Inferior parietal cortex (tissue), 1 donor: ENCODE data around the gene TACC2.

Experiments used
- DNase-seq: peaks from one replicate; pipeline ENCODE4 v3.0.0-alpha.2; 2016; ENCODE audit errors: extremely low spot score

Gene TACC2

DNA sequence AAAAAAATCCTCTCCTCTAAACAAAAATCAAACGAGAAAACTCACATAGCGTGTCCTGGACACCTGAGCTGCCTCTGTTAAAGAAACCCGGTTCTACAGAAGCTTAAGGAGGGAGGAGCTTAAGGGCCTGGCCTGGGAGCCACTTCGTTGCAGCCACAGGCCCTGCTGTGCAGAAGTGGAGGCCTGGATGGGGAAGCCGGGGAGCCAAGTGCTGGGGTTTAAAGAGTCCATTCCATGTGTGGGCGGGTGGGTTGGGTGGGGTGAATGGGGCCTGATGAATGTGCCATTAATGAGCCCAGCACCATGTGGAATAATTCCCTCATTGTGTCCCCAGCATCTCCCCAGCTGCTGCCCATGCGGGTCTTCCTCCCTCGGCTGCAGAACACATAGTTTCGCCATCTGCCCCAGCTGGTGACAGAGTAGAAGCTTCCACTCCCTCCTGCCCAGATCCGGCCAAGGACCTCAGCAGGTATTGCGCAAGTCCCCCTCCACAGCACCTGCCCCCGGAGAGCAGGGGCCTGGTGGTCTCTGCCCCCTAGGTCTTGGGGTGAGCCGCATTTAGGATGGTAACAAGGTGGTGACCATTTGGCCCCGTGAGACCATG is 154.4 kb downstream of the TACC2 start:
- DNase-seq, result peak; percentile 43

DNA sequence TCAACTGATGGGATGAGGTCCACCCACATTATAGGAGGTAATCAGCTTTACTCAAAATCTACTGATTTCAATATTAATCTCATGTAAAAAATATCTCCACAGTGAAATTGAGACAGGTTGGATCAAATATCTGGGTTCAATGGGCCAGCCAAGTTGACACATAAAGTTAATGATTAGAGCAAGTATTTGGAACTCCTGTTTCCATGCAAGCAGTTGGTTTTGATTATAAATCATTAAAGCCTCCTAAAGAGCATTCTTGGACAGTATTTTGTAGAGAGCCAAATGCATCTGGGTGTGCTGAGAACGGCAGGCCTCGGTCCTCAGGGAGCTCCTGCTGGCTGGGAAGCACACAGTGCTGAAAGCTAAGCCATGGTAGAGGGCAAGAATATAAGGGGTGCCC is 155.2 kb downstream of the TACC2 start:
- DNase-seq, result no peak

DNA sequence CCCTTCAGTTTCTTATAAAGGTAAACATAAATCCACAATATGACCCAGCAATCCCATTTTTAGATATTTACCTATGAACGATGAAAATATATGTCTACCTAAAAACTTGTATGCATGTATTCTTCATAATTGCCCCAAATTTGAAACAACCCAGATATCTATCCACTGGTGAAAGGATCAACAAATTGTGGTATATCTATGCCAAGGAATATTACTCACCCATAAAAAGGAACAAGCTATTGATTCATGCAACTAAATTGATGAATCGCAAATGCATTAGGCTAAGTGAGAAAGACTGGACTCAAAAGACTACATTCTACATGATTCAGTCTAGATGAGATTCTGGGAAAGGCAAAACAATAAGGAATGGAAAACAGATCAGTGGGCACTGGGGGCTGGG is 156.2 kb downstream of the TACC2 start:
- no peak for DNase-seq

DNA sequence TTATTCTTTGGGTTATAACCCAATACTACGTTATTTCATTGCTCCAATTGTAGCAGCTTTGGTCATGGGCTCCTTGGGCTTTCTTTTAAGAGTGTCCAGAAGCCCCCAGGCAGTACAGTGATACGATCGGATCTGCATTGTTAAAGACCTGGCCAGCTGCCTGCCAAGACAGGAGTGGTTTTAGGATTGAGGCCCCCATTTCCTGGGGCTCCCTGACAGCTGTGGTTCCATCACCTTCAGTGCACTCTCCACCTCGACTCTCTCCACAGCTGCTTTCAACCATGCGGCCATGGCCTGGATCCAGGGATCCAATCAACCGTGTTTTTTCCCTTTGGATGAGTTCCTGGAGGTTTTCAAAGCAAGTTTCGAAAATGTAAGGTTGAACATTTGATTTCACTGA is 158.7 kb downstream of the TACC2 start:
- DNase-seq, result no peak

DNA sequence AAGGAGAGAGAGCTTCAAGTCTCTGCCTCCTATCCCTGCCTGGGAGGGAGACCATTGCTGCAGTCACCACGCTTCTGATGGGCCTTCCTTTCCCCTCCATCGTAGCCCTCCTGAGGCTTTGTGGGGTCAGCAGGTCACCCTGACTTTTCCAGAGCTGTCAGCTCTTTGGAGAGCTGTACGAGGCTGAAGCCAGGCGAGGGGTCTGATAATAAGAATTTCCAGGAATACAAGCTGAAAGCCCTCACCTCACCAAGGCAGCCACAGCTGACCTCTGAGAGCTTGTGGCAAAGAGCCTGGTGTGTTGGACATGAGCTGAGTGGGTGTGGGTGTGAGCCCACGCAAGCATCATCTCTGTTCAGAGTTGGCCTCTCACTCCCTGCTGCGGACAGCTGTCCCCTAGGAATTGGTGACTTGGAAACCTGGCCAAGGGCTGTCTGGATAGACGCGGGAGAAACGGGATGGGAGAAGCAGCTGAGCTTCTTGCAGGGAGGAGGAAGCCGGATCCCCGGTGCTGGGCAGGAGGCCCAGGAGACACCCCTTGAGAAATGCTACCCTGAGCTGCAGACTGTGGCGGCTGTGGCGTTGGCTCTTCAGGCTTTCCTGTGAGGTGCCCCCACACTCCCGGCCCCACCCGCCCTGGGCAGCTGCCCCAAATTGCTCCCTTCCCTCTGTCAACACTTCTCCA is 160.1 kb downstream of the TACC2 start:
- no peak for DNase-seq

DNA sequence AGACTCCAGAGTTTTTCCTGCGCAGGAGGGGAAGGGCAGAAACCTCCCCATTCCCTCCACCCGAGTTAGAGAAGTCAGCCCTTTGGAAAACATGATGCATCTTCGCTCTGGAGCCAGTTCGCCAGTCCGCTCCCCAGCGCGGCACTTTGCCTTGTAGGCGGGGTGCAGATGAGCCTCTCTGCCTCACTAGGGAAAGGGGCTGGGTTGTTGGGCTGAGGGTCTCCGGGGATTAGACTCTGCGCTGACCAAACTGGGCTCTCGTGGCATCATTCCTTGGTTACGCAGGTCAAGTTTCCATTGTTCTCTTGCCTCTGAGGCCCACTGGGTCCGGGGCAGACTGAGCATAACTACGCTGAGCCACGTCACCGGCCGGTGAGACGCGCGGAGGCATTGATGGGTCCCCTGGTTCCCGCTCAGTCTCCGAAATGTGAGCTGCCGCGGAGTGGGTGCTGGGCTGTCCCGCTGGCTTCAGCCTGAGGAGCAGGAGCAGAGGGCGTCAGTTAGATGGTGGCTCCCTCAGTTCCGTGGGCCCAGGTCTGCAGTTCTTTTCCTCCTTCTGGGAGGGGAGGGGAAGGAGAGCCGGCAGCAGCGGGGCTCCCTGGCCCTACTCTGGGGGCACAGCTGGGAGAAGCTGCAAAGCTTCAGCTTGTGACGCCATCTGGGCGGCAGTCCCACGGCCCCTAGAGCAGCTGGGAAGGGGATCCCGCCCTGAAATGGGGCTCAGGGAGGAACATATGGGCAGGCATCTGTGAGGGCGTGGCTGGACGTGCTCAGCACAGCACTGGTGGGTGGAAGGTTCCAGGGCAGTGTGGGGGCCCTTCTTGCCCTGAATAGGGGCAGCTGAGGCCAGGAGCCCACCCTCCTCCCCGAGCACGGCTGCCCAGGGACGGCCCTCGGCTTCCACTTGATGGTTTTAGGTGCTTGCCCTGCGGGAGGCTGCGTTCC is 160.9 kb downstream of the TACC2 start:
- DNase-seq, result no peak

DNA sequence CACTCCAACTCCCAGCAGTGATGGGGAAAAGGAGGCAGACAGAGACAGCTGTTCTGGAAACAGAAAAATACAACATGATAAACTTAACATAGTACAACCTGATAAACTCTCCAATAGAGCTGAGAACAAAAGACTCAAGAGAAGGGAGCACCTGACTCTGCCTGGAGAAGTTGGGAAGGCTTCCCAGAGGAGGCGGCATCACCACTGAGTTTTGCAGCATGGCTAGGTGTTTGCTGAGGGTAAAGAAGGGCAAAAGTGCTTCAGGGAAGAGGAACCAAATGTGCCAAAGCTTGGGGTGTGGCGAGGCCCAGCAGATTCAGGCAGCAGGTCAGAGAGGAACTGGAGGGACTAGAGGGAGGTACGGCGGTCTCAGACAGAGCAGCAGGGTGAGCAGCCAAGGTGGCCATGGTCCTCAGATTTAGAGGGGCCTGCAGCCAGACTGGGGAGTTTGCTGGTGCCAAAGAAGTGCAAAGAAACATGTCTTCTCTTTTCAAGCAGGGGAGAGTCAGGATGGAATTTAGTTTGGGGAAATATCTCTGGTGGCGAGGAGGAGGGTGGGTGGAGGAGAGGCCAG is 162.2 kb downstream of the TACC2 start:
- DNase-seq, result no peak

DNA sequence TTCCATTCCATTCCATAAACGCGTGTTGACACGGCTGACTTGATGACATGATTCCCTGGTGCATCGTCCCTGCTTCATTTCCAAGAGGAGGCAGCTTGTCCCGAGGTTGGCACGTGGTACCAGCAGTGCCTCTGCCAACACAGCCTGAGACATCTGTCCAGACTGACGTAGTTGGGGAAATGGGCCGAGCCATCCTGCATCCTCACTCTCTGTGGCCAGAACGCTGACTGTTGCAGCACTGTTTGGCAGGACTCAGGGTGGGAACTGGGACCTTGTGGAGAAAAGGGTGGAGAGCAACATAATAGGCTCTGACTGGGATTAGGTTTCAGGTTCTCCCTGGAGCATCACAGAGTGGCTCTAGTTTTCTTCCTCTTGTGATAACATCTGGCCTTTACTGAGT is 163.6 kb downstream of the TACC2 start:
- peak; percentile 91 for DNase-seq

DNA sequence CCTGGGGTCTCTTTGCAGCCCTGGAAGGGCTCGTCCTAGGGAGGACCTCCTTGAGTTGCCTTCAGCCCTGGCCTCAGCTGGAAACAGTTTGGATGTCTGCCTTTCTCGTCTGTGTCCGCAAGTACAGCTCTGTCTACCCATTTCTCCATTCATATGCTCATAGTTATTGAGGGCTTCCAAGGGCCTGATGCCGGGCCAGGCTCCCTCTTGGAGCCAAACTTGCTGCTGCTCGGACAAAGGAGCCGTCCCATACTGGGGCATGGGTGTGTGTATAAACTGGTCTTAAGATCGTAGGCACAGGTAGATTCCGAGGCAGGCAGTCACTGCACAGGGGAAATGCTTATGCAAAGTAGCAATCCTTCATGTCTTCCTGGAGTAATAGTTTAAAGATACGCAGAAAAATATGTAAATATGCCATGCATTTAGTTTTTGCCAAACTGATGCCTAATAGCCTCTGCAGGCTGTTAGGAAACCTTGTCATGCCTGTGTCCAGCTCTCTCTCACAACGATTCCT is 165.1 kb downstream of the TACC2 start:
- DNase-seq, result no peak

DNA sequence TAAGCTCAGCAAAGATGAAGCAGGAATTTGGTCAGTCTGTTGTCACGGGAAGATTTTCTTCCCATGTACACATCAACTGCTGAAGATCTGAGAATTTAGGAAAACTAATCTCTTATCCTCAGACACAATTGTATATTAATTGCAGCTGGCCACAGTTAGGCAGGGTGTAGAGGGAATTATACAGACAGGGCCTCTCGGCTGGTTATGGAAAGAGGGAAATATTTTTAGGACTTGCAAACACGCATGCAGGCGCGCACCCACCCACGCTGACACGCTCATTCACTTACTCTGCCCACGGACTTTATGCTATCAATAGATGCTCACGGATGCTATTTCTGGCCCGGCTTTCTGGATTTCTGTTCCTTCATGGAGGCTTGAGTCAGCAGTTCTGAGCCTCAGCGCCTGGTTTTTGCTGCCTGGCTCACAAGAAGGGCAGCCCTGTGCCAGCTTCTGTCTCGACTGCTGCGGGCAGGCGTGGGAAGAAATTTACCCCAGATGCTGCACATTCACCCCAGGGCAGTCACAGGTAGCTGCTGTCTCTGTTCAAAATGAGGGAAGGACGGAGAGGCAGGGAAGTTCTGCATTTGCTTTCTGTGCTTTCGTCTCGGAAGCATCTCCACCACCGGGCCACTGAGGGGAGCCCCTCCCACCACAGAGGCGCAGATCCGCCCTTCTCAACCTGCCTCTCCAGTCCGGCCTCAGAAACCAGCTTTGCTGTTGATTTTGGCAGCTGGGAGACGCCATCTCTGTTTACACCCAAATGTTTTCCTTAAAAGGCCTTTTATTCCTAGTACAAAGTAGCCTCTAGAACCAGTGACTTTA is 165.8 kb downstream of the TACC2 start:
- peak; percentile 74 for DNase-seq

DNA sequence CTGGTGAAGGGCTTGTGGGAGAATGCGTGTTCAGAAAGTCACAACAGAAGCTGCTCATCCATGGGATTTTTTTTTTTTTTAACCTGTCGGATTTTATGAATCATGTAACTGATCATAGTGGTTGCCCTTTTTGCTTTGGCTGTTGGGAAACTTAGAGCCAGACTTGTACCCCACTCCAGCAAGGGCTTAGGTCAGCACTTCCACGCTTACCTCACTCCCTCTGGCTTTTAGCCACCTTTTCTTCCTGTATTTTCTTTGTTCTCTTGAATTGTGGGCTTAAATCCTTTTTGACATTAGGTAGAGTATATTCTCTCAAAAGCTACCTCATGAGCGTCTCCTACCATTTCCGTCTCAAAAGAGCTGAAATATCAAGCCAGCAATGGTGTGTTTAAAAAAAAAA is 168.5 kb downstream of the TACC2 start:
- no peak for DNase-seq

DNA sequence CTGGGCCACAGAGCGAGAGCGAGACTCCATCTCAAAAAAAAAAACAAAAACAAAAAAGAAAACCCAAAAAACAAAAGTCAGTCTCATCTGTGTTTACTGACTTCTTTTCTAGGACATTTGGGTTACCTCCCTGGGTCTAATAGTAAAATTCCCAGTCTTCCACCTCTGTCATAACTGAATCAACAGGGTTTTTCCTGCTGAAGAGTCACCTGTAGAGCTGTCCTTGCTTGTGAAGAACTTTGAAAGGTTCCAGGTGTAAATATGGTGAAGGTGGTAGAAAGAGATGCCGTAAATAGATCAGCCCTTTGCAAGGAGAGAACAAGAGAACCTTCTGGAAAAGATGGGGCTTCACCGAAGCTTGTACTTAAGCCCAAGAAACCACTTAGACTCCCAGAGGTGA is 169.4 kb downstream of the TACC2 start:
- DNase-seq, result no peak

DNA sequence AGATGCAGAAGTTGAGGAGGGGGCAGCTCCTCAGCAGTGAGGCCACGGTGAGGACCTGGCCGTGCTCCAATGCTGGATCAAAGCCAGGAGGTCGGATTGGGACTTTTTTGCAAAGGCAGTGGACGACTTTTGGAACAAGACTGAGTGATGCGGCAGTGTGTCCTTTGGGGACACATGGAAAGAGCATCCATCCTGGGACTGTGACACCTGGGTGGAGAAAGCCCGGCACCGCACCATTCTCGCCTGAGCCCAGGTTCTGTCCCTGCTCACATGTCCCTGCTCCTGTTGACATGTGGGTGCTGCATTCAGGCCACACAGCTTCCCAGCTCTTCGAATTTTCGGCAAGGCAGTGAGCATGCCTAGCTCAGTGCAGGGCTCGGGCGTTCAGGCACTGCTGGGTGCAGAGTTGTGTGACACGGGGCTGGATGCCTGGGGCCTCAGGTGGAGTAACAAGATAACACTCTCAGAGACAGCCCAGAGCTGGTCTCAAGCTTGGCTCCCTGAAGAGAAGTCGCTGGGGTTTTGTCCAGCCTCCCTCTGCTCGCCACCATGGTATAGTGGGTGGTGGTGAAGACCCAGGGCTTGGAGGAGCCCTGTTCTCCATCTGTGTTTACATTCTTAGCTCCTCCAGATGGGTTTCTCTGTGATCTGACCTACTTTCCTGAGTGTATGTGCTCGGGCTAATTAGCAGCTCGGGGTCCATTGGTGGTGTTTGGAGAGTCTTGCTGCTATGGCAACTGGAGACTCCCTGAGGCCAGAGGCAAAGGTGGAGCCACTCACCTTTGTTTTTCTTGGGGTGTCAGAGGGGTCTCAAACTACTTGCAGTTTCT is 170.4 kb downstream of the TACC2 start:
- no peak for DNase-seq

DNA sequence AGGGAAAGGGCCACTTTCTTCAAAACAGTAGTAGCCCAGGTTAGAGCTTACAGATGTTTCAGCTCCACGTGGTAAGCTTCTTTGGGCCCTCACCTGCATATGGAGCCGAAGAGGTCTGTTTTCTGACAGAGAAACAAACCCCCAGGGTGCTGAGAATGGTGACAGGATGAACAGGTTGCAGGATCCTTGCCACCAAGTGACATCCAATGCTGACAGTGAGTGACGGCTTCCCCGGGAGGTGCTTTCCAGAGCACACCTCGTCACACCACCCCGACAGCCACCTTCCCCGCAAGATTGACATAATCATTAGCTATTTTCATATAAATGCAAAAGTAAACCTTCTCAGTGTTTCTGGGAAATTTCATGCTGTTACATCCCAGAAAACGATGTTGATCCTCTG is 172.8 kb downstream of the TACC2 start:
- DNase-seq, result no peak

DNA sequence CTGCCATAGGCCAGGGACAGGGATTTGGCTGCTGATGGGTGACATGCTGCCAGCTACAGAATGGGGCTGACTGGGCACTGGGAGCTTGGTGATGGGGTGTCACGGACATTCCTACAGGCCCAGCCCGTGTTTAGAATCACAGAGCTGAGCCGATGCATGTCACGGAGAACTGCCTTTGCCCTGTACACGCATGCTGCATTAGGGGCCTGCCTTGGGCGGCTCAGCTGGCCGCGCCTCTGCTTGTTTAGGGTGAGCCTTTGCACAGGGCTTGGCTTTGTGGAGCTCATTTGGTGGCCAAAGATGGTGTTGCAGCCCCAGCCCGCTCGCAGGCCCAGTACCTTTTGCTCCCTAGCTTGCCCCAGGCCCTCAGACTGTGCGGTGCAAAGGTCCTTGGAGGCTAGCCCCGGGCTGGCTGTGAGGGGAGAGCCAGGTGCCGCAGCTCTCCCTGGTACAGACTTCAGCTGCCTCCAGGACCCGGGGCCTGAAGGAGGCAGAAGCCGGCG is 173.8 kb downstream of the TACC2 start:
- no peak for DNase-seq

DNA sequence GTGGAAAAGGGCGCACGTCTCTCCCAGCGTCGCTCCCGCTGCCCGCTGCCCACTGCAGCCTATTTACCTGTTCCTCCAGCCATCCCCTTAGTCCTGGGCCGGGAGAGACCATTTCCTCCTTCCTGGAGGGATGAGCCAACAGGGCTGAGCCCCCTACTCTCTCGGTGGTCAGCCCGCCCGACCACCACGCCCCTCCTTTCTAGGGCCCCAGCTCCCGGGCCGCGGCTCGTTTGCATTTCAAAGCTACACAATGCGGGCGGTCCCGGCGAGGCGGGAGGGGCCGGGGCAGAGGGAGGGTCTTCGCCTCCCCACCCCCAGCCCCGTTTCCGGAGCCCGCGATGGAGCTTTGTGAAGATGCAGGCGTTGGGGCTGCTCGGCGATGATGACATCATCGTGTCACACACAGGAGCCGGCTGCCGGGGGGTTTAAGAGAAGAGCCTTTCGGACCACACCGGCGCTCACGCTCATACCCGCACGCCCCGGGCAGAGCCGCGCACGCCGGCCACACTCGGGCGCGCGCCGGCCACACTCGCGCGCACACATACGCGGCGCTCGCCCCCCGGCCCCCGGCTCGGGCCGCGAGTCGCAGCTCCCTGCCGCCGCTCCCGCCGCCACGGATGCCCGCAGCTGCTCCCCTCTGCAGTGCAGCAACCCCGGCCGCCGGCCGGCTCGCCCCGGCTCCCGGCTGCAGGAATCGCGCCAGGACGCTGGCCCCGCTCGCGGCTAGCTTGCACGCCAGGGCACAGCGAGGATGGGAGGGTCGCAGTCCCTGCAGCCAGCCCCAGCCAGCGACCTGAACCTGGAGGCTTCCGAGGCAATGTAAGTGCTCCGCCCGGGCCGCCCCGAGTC is 174.4 kb downstream of the TACC2 start:
- no peak for DNase-seq

DNA sequence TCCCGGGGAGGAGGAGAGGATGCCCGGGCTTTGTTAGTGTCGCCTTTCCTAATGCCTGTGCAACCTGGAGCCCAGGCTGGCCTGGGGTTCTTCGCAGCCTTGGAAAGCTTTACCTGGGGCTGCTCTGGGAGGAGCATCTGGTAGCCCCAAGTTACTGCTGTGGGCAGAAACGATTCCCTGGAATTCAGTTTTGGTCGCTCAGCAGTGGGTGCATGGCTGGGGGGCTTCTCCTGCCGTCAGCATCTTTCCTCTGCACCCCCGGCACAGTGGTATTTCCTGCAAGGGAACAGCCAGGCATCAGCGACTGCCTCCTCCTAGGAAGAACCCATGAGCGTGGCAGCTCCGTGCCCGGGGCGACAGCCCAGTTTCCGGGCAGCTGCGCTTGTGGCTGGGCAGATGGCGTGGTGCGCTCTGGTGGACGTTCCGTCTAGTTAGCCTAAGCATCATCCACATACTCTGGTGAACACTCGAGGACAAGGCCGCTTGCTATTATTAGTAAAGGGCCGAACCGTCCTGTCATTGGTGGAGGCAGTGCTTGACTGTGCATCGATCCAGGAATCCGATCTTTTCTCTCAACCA is 175.1 kb downstream of the TACC2 start:
- DNase-seq, result peak; percentile 66

DNA sequence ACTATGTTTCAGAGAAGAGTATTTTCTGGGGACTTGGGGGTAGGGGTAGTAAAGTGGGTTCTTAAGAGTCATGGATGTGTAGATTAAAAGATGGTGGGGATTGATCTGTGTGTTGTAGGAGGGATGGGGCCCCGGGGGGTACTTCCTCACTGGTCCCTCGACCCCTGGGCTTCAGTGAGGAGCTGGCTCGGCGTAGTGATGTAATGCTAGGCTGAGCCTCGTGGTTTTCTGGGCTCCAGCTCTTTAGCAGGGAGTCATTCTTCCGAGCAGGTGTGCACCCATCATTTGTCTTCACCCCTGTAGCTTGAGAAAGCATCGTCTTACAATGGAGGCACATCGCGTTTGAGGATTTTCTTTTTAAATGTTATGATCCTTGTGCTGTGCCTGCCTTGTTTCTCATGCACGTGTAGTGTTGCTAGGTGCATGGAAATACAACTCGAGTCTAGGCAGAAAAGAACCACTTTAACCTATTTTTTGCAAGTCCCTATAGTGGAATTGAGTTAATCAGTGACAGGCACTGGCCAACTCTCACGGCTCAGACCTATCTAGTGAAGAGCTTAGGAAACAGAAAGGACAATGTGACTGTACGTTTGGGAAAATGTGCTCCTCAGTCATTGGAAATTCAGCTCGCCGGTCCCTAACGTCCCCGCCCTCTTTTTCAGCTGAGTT is 176.0 kb downstream of the TACC2 start:
- no peak for DNase-seq
